Hepatocyte (in vitro differentiated cells): ENCODE results near the gene DNAAF1. TPM values are rescaled to one million over a fixed set of nuclear protein-coding genes. Genes with fewer than 3 reads are reported as not detected.
"Not testable (repeated sequence)": the region's sequence is repeated elsewhere in the genome, so short reads cannot be mapped to it uniquely, and the experiment has no call there.

Source experiments
- DNase-seq: peaks from one replicate; pipeline ENCODE4 v3.0.0-alpha.2; 2016; ENCODE audit warnings: low spot score
- H2AFZ ChIP-seq: fragments of 200-600 bp; sonication (generic); 2 replicates; pipeline ENCODE4 v1.6.0; 2016; ENCODE audit warnings: antibody characterized with exemption, mild to moderate bottlenecking
- H3K27ac ChIP-seq: fragments of 200-600 bp; sonication (generic); 2 replicates; pipeline ENCODE4 v1.5.1; 2016; ENCODE audit warnings: mild to moderate bottlenecking
- H3K27me3 ChIP-seq: fragments of 200-600 bp; sonication (generic); 2 replicates; pipeline ENCODE4 v1.6.1; 2016
- H3K36me3 ChIP-seq: fragments of 200-600 bp; sonication (generic); replicated peaks from 2 replicates; pipeline ENCODE4 v1.5.1; 2016; ENCODE audit warnings: low read depth; ENCODE audit not compliant: insufficient read depth
- H3K4me1 ChIP-seq: fragments of 200-600 bp; sonication (generic); 2 replicates; pipeline ENCODE4 v1.5.1; 2016; ENCODE audit warnings: mild to moderate bottlenecking, moderate library complexity; ENCODE audit not compliant: insufficient read depth
- H3K4me2 ChIP-seq: fragments of 200-600 bp; sonication (generic); 2 replicates; pipeline ENCODE4 v1.6.0; 2016
- H3K4me3 ChIP-seq: fragments of 200-600 bp; sonication (generic); 2 replicates; pipeline ENCODE4 v1.5.1; 2016; ENCODE audit warnings: mild to moderate bottlenecking
- H3K79me2 ChIP-seq: fragments of 200-600 bp; sonication (generic); 2 replicates; pipeline ENCODE4 v1.6.0; 2017; ENCODE audit warnings: mild to moderate bottlenecking
- H3K9me2 ChIP-seq: fragments of 200-600 bp; sonication (generic); replicated peaks from 2 replicates; pipeline ENCODE4 v1.6.0; 2017; ENCODE audit warnings: mild to moderate bottlenecking; ENCODE audit not compliant: insufficient read depth
- H3K9me3 ChIP-seq: fragments of 200-600 bp; sonication (generic); 2 replicates; pipeline ENCODE4 v1.5.1; 2016; ENCODE audit warnings: low read depth, mild to moderate bottlenecking
- H4K20me1 ChIP-seq: fragments of 200-600 bp; sonication (generic); 2 replicates; pipeline ENCODE4 v1.6.0; 2016; ENCODE audit warnings: mild to moderate bottlenecking; ENCODE audit not compliant: insufficient read depth, poor library complexity, severe bottlenecking
- EZH2 ChIP-seq: fragments of 200-600 bp; sonication (generic); IDR thresholded peaks from 2 replicates; pipeline ENCODE4 v1.6.1; 2016; ENCODE audit warnings: antibody characterized with exemption, mild to moderate bottlenecking, borderline replicate concordance
- EZH2phosphoT487 ChIP-seq: fragments of 200-600 bp; sonication (generic); IDR thresholded peaks from one replicate; pipeline ENCODE4 v1.6.1; 2018; ENCODE audit warnings: antibody characterized with exemption, mild to moderate bottlenecking, low read depth, moderate library complexity; ENCODE audit not compliant: unreplicated experiment, severe bottlenecking
- WGBS: methylation state at CpG from one replicate; pipeline ENCODE4 v1.1.6; 2016; ENCODE audit warnings: low lambda C conversion rate; ENCODE audit errors: missing lambda C conversion rate; 5-methylcytosine and 5-hydroxymethylcytosine counted together
- polyA plus RNA-seq: library from polyadenylated mRNA; unstranded; fragments of >200 nt; fragmentation: Nextera tagmentation; extraction: Ambion mirVana; gene quantifications from 2 replicates; pipeline ENCODE4 v1.2.1, GENCODE V29; 2016
- total RNA-seq: library from RNA; depleted of rRNA; stranded (reverse); fragments of >200 nt; gene quantifications from 2 replicates; pipeline ENCODE4 v1.2.3, GENCODE V29; 2014
- TF ChIP-seq, protein P1 (sequence below): fragments of 200-600 bp; sonication (generic); IDR thresholded peaks from 2 replicates; pipeline ENCODE4 v1.5.1; 2016; ENCODE audit warnings: antibody characterized with exemption, mild to moderate bottlenecking; ENCODE audit not compliant: poor library complexity

Gene DNAAF1
- total and polyA plus RNA-seq, 2 experiments from 2014 or later = 0.13 to 0.31 TPM

DNA sequence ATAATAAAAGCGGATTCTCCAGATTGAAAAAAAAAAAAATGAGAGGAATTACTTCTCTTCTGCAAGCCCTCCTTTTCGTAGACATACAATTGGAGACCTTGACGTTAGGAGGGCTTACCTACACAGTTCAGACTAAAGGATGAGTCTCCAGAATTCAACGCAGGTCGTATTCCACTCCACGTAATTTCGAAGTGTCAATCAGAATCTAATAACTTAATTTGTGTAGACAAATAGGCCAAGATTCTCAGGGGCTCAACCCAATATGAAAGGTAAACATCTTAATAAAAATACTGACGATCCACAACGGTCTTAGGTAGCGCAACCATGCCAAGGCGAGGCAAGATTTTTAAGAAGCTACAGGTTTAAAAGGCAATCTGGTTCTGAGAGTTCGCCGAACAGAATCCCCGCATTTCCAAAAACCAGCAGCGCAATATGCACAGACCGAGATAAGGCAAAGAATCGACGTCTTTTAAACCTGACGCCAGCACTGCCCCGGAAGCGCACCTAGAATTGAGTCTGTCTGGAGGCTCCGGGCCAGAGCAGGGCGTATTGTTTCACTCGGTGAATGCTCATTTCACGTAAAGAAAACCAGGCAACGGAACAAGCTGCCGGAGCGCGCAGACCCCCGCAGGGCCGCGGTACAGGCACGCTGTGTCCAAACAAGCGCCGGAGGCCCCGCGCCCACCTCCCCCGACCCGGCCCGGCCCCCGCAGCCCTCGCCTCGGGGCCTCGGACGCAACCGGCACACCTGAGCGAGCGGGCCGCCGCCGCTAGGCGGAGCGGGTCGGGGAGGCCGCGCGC is 29.0 kb upstream of the DNAAF1 start:
- Histone ChIP-seq H2AFZ (peak overlapping the region; percentile 88), H3K4me2 (peak overlapping the region; percentile 75), H3K4me1 (peaks cover 14% of the 10 kb centered on the region), H3K27ac (peak overlapping the region; percentile 96), H3K9me2 (no peaks in the 10 kb centered on the region), H3K4me3 (peak overlapping the region; percentile 89), H3K9me3 (no peaks in the 10 kb centered on the region), H4K20me1 (peaks cover 23% of the 10 kb centered on the region), H3K36me3 (no peaks in the 10 kb centered on the region), H3K27me3 (no peaks in the 10 kb centered on the region), H3K79me2 (peaks cover 58% of the 10 kb centered on the region)
- DNase-seq = no peak
- WGBS = 2% methylated on average over 51 of the region's 57 CpGs
- TF ChIP-seq EZH2phosphoT487 = no peak
- TF ChIP-seq, protein P1, sequence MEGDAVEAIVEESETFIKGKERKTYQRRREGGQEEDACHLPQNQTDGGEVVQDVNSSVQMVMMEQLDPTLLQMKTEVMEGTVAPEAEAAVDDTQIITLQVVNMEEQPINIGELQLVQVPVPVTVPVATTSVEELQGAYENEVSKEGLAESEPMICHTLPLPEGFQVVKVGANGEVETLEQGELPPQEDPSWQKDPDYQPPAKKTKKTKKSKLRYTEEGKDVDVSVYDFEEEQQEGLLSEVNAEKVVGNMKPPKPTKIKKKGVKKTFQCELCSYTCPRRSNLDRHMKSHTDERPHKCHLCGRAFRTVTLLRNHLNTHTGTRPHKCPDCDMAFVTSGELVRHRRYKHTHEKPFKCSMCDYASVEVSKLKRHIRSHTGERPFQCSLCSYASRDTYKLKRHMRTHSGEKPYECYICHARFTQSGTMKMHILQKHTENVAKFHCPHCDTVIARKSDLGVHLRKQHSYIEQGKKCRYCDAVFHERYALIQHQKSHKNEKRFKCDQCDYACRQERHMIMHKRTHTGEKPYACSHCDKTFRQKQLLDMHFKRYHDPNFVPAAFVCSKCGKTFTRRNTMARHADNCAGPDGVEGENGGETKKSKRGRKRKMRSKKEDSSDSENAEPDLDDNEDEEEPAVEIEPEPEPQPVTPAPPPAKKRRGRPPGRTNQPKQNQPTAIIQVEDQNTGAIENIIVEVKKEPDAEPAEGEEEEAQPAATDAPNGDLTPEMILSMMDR = peak; percentile 29

DNA sequence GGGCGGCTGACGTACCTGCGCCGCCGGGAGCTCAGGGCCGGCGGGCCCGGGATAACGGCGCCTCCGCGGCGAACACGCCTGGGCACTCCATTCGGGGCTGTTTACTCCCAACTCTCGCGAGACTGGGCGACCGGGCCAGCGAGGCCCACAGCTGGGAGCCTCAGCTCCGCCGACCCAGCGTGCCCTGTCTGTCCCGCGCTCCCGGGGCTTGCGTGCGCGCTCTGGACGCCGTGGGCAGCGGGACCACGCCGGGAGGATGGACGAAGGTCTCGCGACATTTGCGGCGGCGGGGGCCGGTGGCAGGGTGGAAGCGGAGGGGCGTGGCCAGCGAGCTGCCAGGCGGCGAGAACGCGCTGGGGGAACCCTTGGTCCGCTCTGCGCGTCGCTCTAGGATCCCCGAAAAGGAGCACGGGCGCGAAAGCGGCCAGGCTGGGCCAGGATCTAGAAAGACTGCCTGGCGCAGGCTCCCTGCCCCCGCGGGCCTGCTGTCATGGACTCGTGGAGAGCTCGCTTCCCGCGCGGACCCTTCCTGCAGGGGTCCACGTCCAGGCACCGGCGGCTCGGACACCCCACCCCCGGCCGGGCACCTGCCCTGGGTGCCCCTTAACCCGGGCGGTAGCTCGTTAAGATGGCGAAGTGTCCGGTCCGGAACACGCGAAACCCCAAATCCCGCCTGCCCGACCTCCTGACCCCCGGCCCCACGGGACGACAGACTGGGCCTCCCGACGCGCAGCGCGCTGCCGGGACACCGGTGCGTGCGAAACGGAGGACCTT is 28.2 kb upstream of the DNAAF1 start, which contains the start of gene MBTPS1:
Gene MBTPS1, minus strand, starts transcription at position 223 of the 774 bp plus-strand sequence. CDS start 15,159 bp downstream, outside the sequence.
- WGBS = 3% methylated on average over 93 of the region's 94 CpGs
- peak; percentile 99 for DNase-seq
- Histone ChIP-seq H3K4me2 (peak within 1 kb of the TSS; percentile 82), H3K27me3 (no peaks in the 10 kb centered on the region), H3K79me2 (peaks cover 50% of the 10 kb centered on the region), H3K4me3 (peak within 1 kb of the TSS; percentile 89), H3K36me3 (no peaks in the 10 kb centered on the region), H3K4me1 (peaks cover 14% of the 10 kb centered on the region), H3K9me3 (no peaks in the 10 kb centered on the region), H3K27ac (peak within 1 kb of the TSS; percentile 96), H3K9me2 (no peaks in the 10 kb centered on the region), H4K20me1 (peaks cover 18% of the 10 kb centered on the region), H2AFZ (peak within 1 kb of the TSS; percentile 88)
- TF ChIP-seq EZH2 = no peak
- TF ChIP-seq EZH2phosphoT487 = no peak
- TF ChIP-seq, protein P1 = no peak

GRCh38 chr16:84117494-84117843 is 27.6 kb upstream of the DNAAF1 start:
- peaks cover 14% of the 10 kb centered on the region for H3K4me1 ChIP-seq
- peaks cover 45% of the 10 kb centered on the region for H3K79me2 ChIP-seq
- peak overlapping the region; percentile 96 for H3K27ac ChIP-seq
- DNase-seq = no peak
- 10% methylated on average over 12 of the region's 12 CpGs for WGBS
- no peaks in the 10 kb centered on the region for H3K9me2 ChIP-seq
- H3K4me3 ChIP-seq = peak overlapping the region; percentile 39
- no peak for TF ChIP-seq EZH2
- peaks cover 16% of the 10 kb centered on the region for H4K20me1 ChIP-seq
- no peaks in the 10 kb centered on the region for H3K9me3 ChIP-seq
- peak overlapping the region; percentile 82 for H3K4me2 ChIP-seq
- H3K36me3 ChIP-seq = no peaks in the 10 kb centered on the region
- H2AFZ ChIP-seq = peak overlapping the region; percentile 80
- H3K27me3 ChIP-seq = no peaks in the 10 kb centered on the region

DNA sequence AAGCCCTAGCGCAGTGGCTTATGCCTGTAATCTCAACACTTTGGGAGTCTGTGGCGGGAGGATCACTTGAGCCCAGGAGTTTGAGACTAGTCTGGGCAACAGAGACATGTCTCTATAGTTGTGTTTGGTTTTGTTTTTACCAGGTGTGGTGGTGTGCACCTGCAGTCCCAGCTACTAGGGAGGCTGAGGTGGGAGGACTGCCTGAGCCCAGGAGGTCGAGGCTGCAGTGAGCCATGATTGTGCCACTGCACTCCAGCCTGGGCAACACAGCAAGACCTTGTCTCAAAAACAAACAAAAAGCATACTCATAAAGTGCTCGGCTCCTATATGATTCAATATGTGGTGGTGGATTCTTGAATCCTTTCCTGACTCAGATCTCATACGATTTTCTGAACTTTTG is 26.8 kb upstream of the DNAAF1 start:
- not testable (repeated sequence) for H3K36me3 ChIP-seq, H3K27ac ChIP-seq, H2AFZ ChIP-seq, H3K27me3 ChIP-seq, H3K9me2 ChIP-seq, H3K4me3 ChIP-seq, H3K9me3 ChIP-seq, DNase-seq
- H3K4me1 ChIP-seq = peaks cover 14% of the 10 kb centered on the region
- H4K20me1 ChIP-seq = peaks cover 11% of the 10 kb centered on the region
- peaks cover 36% of the 10 kb centered on the region for H3K79me2 ChIP-seq
- 93% methylated on average over 5 of the region's 5 CpGs for WGBS
- peak overlapping the region; percentile 82 for H3K4me2 ChIP-seq
